Measurements from ENCODE around the gene PRDM13. TPM values are rescaled to one million over a fixed set of nuclear protein-coding genes. Genes with fewer than 3 reads are reported as not detected.
"Not testable (repeated sequence)": the region's sequence is repeated elsewhere in the genome, so short reads cannot be mapped to it uniquely, and the experiment has no call there.

PRDM13 gene
- total RNA-seq, 2 donors from 2014 or later, result not detected

DNA sequence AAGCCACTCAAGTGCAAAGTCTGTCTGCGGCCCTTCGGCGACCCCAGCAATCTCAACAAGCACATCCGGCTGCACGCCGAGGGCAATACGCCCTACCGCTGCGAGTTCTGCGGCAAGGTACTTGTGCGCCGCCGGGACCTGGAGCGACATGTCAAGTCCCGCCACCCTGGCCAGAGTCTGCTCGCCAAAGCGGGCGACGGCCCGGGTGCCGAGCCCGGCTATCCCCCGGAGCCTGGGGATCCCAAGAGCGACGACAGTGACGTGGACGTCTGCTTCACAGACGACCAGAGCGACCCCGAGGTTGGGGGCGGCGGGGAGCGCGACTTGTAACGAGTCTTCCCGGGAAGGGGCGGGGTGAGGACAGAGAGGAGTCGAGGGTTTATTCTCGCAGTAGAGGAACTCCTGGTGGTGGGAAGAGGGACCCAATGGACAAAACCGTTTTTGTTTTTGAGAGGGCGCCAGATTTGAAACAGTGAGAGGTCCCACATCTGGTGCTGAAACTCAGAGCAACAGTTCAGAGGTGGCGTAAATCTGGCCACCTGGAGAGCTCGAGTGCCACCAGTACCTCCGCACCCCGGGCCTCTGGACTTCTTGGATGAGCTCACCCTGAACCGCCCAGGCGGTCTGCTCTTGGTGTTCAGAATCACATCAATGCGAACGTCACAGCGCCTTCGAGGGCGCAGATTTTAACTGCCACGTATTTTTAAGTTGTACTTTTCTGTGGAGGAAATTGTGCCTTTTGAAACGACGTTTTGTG lies 8.0 kb downstream of the PRDM13 start:
- no peak for DNase-seq (ENCODE audit: low spot score)
- H3K27ac ChIP-seq, result no peak overlapping the region
- no peaks in the 10 kb centered on the region for H3K9me3 ChIP-seq
- peaks cover 0 to 23% of the 10 kb centered on the region in 2 donors for H3K4me1 ChIP-seq
- TF ChIP-seq, protein P1, sequence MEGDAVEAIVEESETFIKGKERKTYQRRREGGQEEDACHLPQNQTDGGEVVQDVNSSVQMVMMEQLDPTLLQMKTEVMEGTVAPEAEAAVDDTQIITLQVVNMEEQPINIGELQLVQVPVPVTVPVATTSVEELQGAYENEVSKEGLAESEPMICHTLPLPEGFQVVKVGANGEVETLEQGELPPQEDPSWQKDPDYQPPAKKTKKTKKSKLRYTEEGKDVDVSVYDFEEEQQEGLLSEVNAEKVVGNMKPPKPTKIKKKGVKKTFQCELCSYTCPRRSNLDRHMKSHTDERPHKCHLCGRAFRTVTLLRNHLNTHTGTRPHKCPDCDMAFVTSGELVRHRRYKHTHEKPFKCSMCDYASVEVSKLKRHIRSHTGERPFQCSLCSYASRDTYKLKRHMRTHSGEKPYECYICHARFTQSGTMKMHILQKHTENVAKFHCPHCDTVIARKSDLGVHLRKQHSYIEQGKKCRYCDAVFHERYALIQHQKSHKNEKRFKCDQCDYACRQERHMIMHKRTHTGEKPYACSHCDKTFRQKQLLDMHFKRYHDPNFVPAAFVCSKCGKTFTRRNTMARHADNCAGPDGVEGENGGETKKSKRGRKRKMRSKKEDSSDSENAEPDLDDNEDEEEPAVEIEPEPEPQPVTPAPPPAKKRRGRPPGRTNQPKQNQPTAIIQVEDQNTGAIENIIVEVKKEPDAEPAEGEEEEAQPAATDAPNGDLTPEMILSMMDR (IDR thresholded peaks at IDR 0.05), result no peak
- no peaks in the 10 kb centered on the region for H3K36me3 ChIP-seq
- peaks cover 38 to 80% of the 10 kb centered on the region in 2 donors for H3K27me3 ChIP-seq
- peak overlapping the region in 1 of 2 donors; percentile 52 for H3K4me3 ChIP-seq

DNA sequence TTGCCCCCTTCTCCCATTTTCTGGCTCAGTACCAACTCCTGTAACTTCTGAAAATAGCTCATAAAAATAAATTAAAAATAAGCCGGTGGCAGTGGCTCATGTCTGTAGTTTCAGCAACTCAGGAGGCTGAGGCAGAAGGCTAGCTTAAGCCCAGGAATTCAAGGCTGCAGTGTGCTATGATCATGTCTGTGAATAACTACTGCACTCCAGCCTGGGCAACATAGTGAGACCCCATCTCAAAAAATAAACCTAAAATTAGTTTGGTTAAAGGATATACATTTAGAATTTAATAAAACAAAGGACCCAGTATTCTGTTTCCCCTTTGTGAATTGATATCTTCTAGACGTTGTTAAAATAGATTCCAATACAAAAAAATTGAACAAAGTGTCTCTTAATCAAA lies 10.5 kb downstream of the PRDM13 start:
- Histone ChIP-seq H3K4me3 (no peak overlapping the region), H3K36me3 (no peaks in the 10 kb centered on the region), H3K9me3 (no peaks in the 10 kb centered on the region), H3K27ac (no peak overlapping the region), H3K27me3 (peaks cover 39 to 72% of the 10 kb centered on the region in 2 donors), H3K4me1 (peaks cover 0 to 23% of the 10 kb centered on the region in 2 donors)
- TF ChIP-seq, protein P1 (IDR thresholded peaks at IDR 0.05), result no peak
- DNase-seq (ENCODE audit: low spot score), result no peak

DNA sequence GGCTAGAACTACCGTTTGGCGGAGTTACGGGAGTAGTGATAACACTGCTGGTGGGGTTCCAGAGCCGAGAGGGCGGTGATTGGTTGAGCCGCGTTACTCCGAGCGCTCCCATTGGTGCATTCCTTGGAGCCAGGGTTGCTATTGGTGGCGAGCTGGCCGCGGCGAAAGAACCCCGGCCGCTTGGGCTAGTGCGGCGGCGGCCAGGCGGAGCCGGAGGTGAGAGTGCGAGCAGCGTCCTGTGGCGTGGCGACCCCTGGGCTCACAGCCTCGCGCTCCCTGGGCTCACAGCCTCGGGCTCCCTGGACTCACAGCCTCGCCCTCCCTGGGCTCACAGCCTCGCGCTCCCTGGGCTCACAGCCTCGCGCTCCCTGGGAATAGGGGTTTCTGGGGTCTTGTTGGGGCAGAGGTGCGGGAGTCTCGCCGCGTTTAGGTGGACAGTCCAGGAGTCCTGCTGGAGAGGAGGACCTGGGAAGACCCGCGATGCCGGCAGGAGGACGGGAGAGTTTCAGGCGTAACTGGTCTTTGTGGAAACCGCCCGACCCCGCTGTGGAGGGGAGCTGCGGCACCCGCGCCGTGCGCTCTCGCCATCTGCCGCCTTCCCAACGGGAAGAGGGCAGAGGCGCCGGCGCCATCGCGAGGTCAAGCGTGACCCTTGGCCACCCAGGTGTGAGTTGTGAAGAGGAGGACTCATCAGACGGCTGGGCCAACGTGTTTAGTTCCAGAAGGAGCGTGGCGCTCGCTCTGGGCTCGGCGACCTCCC lies 12.2 kb downstream of the PRDM13 start:
- TF ChIP-seq, protein P1 (IDR thresholded peaks at IDR 0.05), result no peak
- Histone ChIP-seq H3K27me3 (peaks cover 27 to 55% of the 10 kb centered on the region in 2 donors), H3K4me3 (no peak overlapping the region), H3K36me3 (no peaks in the 10 kb centered on the region), H3K9me3 (no peaks in the 10 kb centered on the region), H3K4me1 (peaks cover 0 to 8% of the 10 kb centered on the region in 2 donors), H3K27ac (no peak overlapping the region)
- DNase-seq (ENCODE audit: low spot score), result no peak

DNA sequence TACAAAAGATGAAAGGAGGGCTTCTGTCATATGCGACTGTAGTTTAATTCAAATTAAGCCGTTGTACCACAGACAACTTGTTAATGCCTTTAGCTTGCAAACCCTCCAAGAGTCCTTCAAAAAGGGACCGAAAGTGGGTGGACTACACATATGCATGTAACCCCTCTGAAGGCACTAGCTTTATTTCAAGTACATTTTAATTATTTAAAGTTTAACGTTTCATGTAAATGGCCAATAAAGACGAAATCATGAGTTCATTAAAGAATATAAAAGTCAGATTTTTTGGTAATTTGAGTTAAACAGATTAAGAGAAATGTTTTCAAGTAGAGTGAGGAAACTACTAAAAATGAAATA lies 12.8 kb downstream of the PRDM13 start:
- Histone ChIP-seq H3K9me3 (no peaks in the 10 kb centered on the region), H3K36me3 (no peaks in the 10 kb centered on the region), H3K4me1 (peaks cover 0 to 3% of the 10 kb centered on the region in 2 donors), H3K27ac (no peak overlapping the region), H3K27me3 (peaks cover 21 to 49% of the 10 kb centered on the region in 2 donors), H3K4me3 (no peak overlapping the region)
- TF ChIP-seq, protein P1 (IDR thresholded peaks at IDR 0.05), result no peak
- DNase-seq (ENCODE audit: low spot score), result no peak

DNA sequence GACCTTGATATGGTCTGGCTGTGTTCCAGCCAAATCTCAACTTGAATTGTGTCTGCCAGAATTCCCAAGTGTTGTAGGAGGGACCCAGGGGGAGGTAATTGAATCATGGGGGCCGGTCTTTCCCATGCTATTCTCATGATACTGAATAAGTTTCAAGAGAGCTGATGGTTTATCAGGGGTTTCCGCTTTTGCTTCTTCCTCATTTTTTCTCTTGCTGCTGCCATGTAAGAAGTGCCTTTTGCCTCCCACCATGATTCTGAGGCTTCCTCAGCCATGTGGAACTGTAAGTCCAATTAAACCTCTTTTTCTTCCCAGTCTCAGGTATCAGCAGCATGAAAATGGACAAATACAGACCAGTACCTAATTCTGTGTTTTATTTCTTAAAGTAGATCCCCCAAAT lies 15.4 kb downstream of the PRDM13 start:
- not testable (repeated sequence) for H3K9me3 ChIP-seq; H3K36me3 ChIP-seq; H3K4me3 ChIP-seq; H3K4me1 ChIP-seq; H3K27ac ChIP-seq; DNase-seq (ENCODE audit: low spot score)
- peaks cover 11 to 29% of the 10 kb centered on the region in 2 donors for H3K27me3 ChIP-seq

DNA sequence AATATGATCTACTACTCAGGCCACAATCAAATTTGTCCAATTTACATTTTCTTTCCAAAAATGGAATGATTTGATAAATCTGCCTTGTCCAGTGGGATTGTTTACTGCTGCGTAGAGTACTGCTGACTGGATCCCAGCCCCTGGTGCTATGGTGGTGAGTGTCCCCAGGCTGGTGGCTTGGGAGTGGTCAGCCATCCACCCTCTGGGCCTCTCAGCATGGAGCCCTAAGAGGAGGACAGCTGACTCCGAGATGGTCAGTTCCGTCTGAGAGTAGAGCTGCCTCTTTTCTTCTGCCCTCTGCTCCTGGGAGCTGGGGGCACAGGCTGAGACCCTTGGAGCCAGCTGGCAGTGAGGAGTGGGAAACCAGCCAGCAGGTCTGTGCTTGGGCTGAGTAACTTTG lies 22.7 kb downstream of the PRDM13 start:
- Histone ChIP-seq H3K4me1 (no peaks in the 10 kb centered on the region), H3K36me3 (no peaks in the 10 kb centered on the region), H3K4me3 (no peak overlapping the region), H3K27me3 (no peaks in the 10 kb centered on the region), H3K27ac (no peak overlapping the region), H3K9me3 (no peaks in the 10 kb centered on the region)
- DNase-seq (ENCODE audit: low spot score), result no peak
- TF ChIP-seq, protein P1 (IDR thresholded peaks at IDR 0.05), result no peak
